Fibroblast of the aortic adventitia (primary cell): Measurements from ENCODE around the gene ANKRD11. TPM values are rescaled to one million over a fixed set of nuclear protein-coding genes. Genes with fewer than 3 reads are reported as not detected.
A peak's percentile ranks its signal among the peaks of the same experiment; 100 is the strongest.

ENCODE experiments used
- DNase-seq: peaks from one replicate; pipeline ENCODE4 v3.0.0-alpha.2; 2010; ENCODE audit warnings: low read depth
- H3K4me3 ChIP-seq: 2 replicates; pipeline ENCODE4 v1.5.1; 2011; ENCODE audit warnings: low read depth, mild to moderate bottlenecking, control low read depth, low read length, moderate library complexity
- CTCF ChIP-seq: IDR thresholded peaks from 2 replicates; pipeline ENCODE4 v1.5.1; 2011; ENCODE audit warnings: mild to moderate bottlenecking, low read length, control low read depth, inconsistent platforms; ENCODE audit not compliant: insufficient read depth
- total RNA-seq: library from RNA; depleted of rRNA; stranded (reverse); fragments of >200 nt; gene quantifications from 2 replicates; pipeline ENCODE4 v1.2.3, GENCODE V29; 2012; ENCODE audit warnings: low replicate concordance

Gene ANKRD11
- total RNA-seq, 1 donor, result 78.9 TPM

DNA sequence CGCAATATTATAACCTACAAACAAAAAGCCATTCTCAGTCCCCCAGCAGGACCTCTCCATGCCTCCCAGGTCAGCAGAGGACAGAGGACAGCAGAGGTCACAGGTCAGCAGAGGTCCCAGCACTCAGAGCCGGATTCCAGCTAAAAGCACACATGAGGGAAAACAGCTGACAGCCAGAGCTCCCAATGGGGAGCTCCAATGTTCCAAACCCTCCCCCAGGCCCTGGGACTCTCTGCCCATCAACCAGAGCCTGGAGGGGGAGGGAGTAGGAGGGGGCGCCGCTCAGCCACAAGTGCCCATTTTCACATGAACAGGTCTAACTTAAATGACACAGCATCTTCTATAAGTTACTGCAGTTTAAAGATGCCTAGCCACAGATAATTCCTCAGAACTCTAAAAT, 77.5 kb downstream of the ANKRD11 start:
- no peak for TF ChIP-seq CTCF
- H3K4me3 ChIP-seq, result no peak overlapping the region
- DNase-seq, result no peak

DNA sequence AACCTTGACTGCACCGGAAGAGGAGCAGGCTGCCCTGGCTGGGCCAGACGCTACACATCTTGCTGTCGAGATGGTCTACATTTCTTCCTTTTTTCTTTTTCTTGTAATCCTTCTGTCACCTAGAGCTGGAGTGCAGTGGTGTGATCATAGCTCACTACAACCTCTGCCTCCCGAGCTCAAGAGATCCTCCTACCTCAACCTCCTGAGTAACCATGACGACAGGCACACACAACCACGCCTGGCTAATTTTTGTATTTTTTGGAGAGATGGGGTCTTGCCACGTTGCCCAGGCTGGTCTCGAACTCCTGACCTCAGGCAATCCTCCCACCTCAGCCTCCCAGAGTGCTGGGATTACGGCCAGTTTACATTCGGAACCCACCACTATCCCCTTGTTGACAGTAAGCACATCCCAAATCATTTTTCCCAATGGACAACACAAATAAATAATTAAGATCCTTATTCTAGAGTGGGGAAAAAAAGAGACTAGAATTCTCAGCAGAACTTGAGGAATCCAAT, 79.0 kb downstream of the ANKRD11 start:
- TF ChIP-seq CTCF, result no peak
- H3K4me3 ChIP-seq, result no peak overlapping the region
- no peak for DNase-seq

DNA sequence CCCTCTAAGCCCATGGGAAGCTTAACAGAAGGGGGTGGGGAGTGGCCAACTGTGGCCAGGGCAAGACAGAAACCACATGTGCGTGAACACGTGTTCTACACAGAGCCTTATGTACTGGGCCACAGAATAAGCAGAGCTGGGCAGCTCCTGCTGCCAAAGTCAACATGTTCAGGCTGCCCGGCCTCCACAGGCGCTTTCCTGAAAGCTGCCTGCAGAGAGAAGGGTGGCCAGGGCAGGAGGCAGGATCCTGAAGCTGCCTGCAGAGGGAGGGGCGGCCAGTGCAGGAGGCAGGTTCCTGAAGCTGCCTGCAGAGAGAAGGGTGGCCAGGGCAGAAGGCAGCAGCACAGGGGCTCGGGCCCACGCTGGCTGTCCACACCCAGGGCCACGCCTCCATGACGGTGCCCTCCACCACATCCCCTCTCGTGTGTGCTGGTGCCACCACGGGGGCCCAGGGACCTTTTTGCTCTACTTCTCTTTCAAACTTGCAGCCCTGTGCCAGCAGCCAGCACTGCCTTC, 79.5 kb downstream of the ANKRD11 start:
- DNase-seq, result peak; percentile 94
- peak overlapping the region; percentile 5 for H3K4me3 ChIP-seq
- TF ChIP-seq CTCF, result peak; percentile 47

DNA sequence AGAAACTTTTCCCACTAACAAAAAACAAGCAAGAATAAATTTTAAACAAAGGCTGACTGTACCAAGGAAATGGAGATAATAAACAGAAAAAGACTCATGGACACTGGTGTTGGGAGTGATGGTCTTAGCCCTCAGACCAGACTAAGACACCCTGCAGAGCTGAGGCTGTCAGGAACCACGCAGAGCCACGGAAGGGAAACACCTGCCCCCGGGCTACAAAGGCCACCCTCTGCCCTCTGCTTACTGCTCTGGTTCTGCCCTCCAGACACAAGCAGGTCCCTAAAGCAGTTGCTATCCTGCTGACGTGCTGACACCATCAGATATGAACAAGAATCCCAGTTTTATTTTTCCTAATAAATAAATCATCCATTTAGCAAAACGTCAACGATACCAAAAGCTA, 80.0 kb downstream of the ANKRD11 start:
- H3K4me3 ChIP-seq, result no peak overlapping the region
- no peak for TF ChIP-seq CTCF
- DNase-seq, result no peak

DNA sequence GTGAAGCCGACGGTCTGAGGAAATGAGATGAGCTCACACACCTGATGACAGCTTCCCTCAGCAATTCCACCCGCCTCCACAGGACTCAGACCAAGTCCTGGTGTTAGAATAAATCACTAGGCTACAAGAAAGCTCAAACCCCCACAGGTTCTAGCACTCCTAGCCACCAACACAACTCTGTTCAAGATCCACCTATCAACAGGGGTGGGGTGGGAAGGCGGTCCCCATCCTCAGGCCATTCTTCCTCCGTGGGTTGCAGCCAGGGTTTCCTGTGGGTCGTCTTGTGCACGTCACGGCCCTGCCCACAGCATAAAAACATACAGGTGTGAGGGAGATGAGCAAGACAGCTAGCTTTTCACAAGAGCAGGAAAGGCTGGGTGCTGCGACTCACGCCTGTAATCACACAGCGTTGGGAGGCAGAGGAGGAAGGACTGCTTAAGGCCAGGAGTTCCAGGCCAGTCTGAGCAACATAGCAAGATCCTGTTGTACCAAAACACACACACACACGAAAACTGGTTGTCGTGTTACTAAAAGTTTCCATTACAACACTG, 81.1 kb downstream of the ANKRD11 start:
- peak; percentile 23 for DNase-seq
- TF ChIP-seq CTCF, result no peak
- no peak overlapping the region for H3K4me3 ChIP-seq

DNA sequence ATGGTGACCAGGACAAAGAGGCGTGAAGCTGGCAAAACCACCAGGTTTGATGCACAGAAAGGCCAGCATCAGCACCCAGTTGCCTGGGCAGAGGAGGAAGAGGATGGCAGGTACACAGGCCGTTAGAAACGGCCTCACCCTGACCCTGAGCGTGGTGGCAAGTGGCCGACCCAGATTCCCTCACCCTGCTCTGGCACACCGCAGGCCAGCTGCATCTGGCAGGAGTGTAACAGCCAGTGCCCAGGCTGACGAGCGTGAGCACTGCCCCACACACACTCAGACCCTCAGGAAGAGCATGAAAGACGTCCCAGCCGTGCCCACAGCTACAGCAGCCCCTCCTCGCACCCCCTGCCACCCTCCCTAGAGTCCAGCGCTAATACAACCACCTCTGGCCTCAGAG, 82.0 kb downstream of the ANKRD11 start:
- DNase-seq, result no peak
- no peak for TF ChIP-seq CTCF
- H3K4me3 ChIP-seq, result no peak overlapping the region

GRCh38 chr16:89407925-89408300, 82.4 kb downstream of the ANKRD11 start:
- DNase-seq, result peak; percentile 57
- no peak overlapping the region for H3K4me3 ChIP-seq
- TF ChIP-seq CTCF, result no peak
